OCI-LY3 (cell line): ENCODE measurements around the gene ZNF41.

Experiments used
- H2AFZ ChIP-seq: fragments of 200-600, 300-600 bp; shearing (Covaris generic); 2 replicates; pipeline ENCODE4 v1.6.0; 2014; ENCODE audit warnings: antibody characterized with exemption, low read depth, low read length
- H3K27ac ChIP-seq: fragments of 200-600, 300-600 bp; sonication (generic); 2 replicates; pipeline ENCODE4 v1.5.1; 2014; ENCODE audit warnings: mild to moderate bottlenecking, low read length, moderate library complexity, mixed read lengths
- H3K27me3 ChIP-seq: fragments of 200-600, 300-600 bp; sonication (generic); 2 replicates; pipeline ENCODE4 v1.6.1; 2014; ENCODE audit warnings: low read depth, low read length, mixed read lengths
- H3K36me3 ChIP-seq: fragments of 200-600, 300-600 bp; sonication (generic); replicated peaks from 2 replicates; pipeline ENCODE3; 2014; ENCODE audit warnings: low read depth, low read length, mixed read lengths
- H3K4me1 ChIP-seq: fragments of 300-600, 200-600 bp; sonication (generic); 2 replicates; pipeline ENCODE4 v1.6.1; 2014; ENCODE audit warnings: low read length, mixed read lengths
- H3K4me2 ChIP-seq: fragments of 200-600, 300-600 bp; sonication (generic); 2 replicates; pipeline ENCODE4 v1.6.1; 2014; ENCODE audit warnings: low read length, mixed read lengths
- H3K4me3 ChIP-seq: fragments of 300-600, 200-600 bp; sonication (generic); 2 replicates; pipeline ENCODE4 v1.5.1; 2014; ENCODE audit warnings: antibody characterized with exemption, mild to moderate bottlenecking, low read length, moderate library complexity
- H3K79me2 ChIP-seq: fragments of 300-600, 200-600 bp; shearing (Covaris generic); 2 replicates; pipeline ENCODE4 v1.6.1; 2014; ENCODE audit warnings: mild to moderate bottlenecking, low read length, mixed read lengths
- H3K9ac ChIP-seq: fragments of 300-600, 200-600 bp; shearing (Covaris generic); 2 replicates; pipeline ENCODE4 v1.6.0; 2014; ENCODE audit warnings: mild to moderate bottlenecking, low read length, moderate library complexity
- H3K9me3 ChIP-seq: fragments of 200-600, 300-600 bp; shearing (Covaris generic); 2 replicates; pipeline ENCODE4 v1.6.1; 2014; ENCODE audit warnings: low read length, mixed read lengths; ENCODE audit not compliant: insufficient read depth
- H4K20me1 ChIP-seq: fragments of 200-600, 300-600 bp; sonication (generic); 2 replicates; pipeline ENCODE4 v1.6.1; 2016; ENCODE audit warnings: low read length, mixed read lengths; ENCODE audit not compliant: insufficient read depth
- CTCF ChIP-seq: fragments of 200-600, 300-600 bp; sonication (generic); IDR thresholded peaks from 2 replicates; pipeline ENCODE4 v1.5.1; 2014; ENCODE audit warnings: antibody characterized with exemption, low read length, low read depth
- EZH2phosphoT487 ChIP-seq: fragments of 200-600 bp; shearing (Covaris generic); IDR thresholded peaks from 2 replicates; pipeline ENCODE4 v1.6.1; 2018; ENCODE audit warnings: antibody characterized with exemption, mixed run types, low read depth

The ZNF41 gene

GRCh38 chrX:47456080-47456479 lies 26.9 kb downstream of the ZNF41 start:
- no peaks in the 10 kb centered on the region for H4K20me1 ChIP-seq
- no peak overlapping the region for H3K4me2 ChIP-seq
- TF ChIP-seq EZH2phosphoT487 (no peak), CTCF (no peak)
- H3K36me3 ChIP-seq: peaks cover 34% of the 10 kb centered on the region
- H3K4me3 ChIP-seq: no peak overlapping the region
- H3K27me3 ChIP-seq: no peaks in the 10 kb centered on the region
- H3K9ac ChIP-seq: no peak overlapping the region
- H3K79me2 ChIP-seq: no peaks in the 10 kb centered on the region
- H3K4me1 ChIP-seq: no peaks in the 10 kb centered on the region
- no peaks in the 10 kb centered on the region for H3K9me3 ChIP-seq
- H3K27ac ChIP-seq: no peak overlapping the region
- H2AFZ ChIP-seq: no peak overlapping the region

- Histone ChIP-seq H3K79me2 (no peaks in the 10 kb centered on the region), H3K36me3 (peaks cover 71% of the 10 kb centered on the region), H2AFZ (no peak overlapping the region), H4K20me1 (no peaks in the 10 kb centered on the region), H3K4me3 (no peak overlapping the region), H3K4me1 (no peaks in the 10 kb centered on the region), H3K4me2 (no peak overlapping the region), H3K27ac (no peak overlapping the region), H3K9ac (no peak overlapping the region), H3K27me3 (no peaks in the 10 kb centered on the region), H3K9me3 (peaks cover 13% of the 10 kb centered on the region; the same call in 1 of the 2 replicates)
- TF ChIP-seq EZH2phosphoT487 (no peak), CTCF (no peak)
Measured at GRCh38 chrX:47452112-47452511, 30.9 kb downstream of the ZNF41 start.

- Histone ChIP-seq H3K9ac (no peak overlapping the region), H3K27ac (no peak overlapping the region), H3K4me3 (no peak overlapping the region), H2AFZ (no peak overlapping the region), H3K79me2 (no peaks in the 10 kb centered on the region), H3K4me1 (peaks cover 5% of the 10 kb centered on the region), H3K36me3 (peaks cover 63% of the 10 kb centered on the region), H3K9me3 (peaks cover 13% of the 10 kb centered on the region; the same call in 1 of the 2 replicates), H3K4me2 (no peak overlapping the region), H3K27me3 (no peaks in the 10 kb centered on the region), H4K20me1 (no peaks in the 10 kb centered on the region)
- no peak for TF ChIP-seq EZH2phosphoT487
- no peak for TF ChIP-seq CTCF
Measured at GRCh38 chrX:47448165-47448806, 34.7 kb downstream of the ZNF41 start.

GRCh38 chrX:47447607-47448006 lies 35.4 kb downstream of the ZNF41 start:
- Histone ChIP-seq H3K9ac (no peak overlapping the region), H3K36me3 (peaks cover 57% of the 10 kb centered on the region), H2AFZ (no peak overlapping the region), H3K4me3 (no peak overlapping the region), H3K4me2 (no peak overlapping the region), H3K27ac (no peak overlapping the region), H3K4me1 (peaks cover 5% of the 10 kb centered on the region), H4K20me1 (no peaks in the 10 kb centered on the region), H3K79me2 (no peaks in the 10 kb centered on the region), H3K27me3 (no peaks in the 10 kb centered on the region), H3K9me3 (peaks cover 13% of the 10 kb centered on the region; the same call in 1 of the 2 replicates)
- TF ChIP-seq EZH2phosphoT487 (no peak), CTCF (no peak)
